SK-N-MC (cell line): ENCODE data around the gene ZNF423.

Experiments
- EZH2 ChIP-seq: fragments of 200-600 bp; sonication (generic); IDR thresholded peaks from one replicate; pipeline ENCODE4 v1.6.1; 2017; ENCODE audit warnings: antibody characterized with exemption
- FOXP2 ChIP-seq: optimal IDR thresholded peaks from 2 replicates; pipeline ENCODE3; 2011; ENCODE audit warnings: mild to moderate bottlenecking, moderate library complexity; ENCODE audit not compliant: insufficient read depth; ENCODE audit errors: extremely low read length, control extremely low read depth
- POLR2AphosphoS5 ChIP-seq: IDR thresholded peaks from 2 replicates; pipeline ENCODE4 v1.6.1; 2012; ENCODE audit warnings: mild to moderate bottlenecking, low read depth, low read length, borderline replicate concordance

DNA sequence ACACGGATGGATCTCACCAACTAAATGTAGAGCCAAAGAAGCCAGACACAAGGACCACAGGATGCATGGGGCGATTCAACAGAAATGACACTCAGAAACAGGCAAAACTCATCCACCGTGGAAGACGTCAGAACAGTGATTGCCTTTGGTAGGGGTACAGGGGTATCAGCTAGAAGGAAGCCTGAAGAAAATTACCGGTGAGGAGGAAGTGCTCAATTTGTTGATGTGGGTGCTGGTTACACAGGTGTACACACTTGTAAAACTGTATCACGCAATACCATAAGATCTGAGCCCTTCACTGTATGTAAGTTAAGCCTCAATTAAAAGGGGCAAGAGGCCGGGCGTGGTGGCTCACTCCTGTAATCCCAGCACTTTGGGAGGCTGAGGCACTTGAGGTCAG is 256.2 kb downstream of the ZNF423 start:
- TF ChIP-seq POLR2AphosphoS5 (no peak), EZH2 (no peak), FOXP2 (no peak)
